Erythroblast (primary cell): ENCODE data around the gene R3HDM2.

Experiments used
- GATA1 ChIP-seq: IDR thresholded peaks from 2 replicates; pipeline ENCODE4 v1.6.1; 2011; ENCODE audit warnings: low read depth, mild to moderate bottlenecking, control low read depth, low read length, moderate library complexity
- POLR2A ChIP-seq: IDR thresholded peaks from 2 replicates; pipeline ENCODE4 v1.6.1; 2011; ENCODE audit warnings: mild to moderate bottlenecking, low read length

- no peak for TF ChIP-seq POLR2A
- no peak for TF ChIP-seq GATA1
These were observed 218.8 kb downstream of the R3HDM2 start for GRCh38 chr12:57211791-57212700.
